ENCODE data around the gene GRID2.

- TF ChIP-seq, protein P1, sequence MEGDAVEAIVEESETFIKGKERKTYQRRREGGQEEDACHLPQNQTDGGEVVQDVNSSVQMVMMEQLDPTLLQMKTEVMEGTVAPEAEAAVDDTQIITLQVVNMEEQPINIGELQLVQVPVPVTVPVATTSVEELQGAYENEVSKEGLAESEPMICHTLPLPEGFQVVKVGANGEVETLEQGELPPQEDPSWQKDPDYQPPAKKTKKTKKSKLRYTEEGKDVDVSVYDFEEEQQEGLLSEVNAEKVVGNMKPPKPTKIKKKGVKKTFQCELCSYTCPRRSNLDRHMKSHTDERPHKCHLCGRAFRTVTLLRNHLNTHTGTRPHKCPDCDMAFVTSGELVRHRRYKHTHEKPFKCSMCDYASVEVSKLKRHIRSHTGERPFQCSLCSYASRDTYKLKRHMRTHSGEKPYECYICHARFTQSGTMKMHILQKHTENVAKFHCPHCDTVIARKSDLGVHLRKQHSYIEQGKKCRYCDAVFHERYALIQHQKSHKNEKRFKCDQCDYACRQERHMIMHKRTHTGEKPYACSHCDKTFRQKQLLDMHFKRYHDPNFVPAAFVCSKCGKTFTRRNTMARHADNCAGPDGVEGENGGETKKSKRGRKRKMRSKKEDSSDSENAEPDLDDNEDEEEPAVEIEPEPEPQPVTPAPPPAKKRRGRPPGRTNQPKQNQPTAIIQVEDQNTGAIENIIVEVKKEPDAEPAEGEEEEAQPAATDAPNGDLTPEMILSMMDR (IDR thresholded peaks at IDR 0.05): no peak
- no peak for TF ChIP-seq ZFX (IDR thresholded peaks at IDR 0.05; ENCODE audit: borderline replicate concordance)
Measured at GRCh38 chr4:93767917-93768316, 1464.2 kb downstream of the GRID2 start.
